A172 (cell line): ENCODE results near the gene MS4A15. TPM values are rescaled to one million over a fixed set of nuclear protein-coding genes. Genes with fewer than 3 reads are reported as not detected.
"Not testable (repeated sequence)": the region's sequence is repeated elsewhere in the genome, so short reads cannot be mapped to it uniquely, and the experiment has no call there.

Experiments used
- DNase-seq: peaks from one replicate; pipeline ENCODE4 v3.0.0-alpha.2; 2015; ENCODE audit warnings: low spot score
- total RNA-seq: library from RNA; depleted of rRNA; stranded (reverse); fragments of >200 nt; shearing (Covaris generic); gene quantifications from 2 replicates; pipeline ENCODE4 v1.2.3, GENCODE V29; 2014; rRNA removed

The MS4A15 gene
- total RNA-seq, 1 experiment from 2014 or later = not detected

GRCh38 chr11:60809249-60809648, 52.6 kb downstream of the MS4A15 start:
- DNase-seq = no peak

GRCh38 chr11:60809691-60810090, 53.0 kb downstream of the MS4A15 start:
- DNase-seq = no peak

GRCh38 chr11:60810151-60810550, 53.5 kb downstream of the MS4A15 start:
- DNase-seq = no peak

- DNase-seq = no peak
These were observed 53.9 kb downstream of the MS4A15 start for GRCh38 chr11:60810569-60810968.

- no peak for DNase-seq
These were observed 56.7 kb downstream of the MS4A15 start for GRCh38 chr11:60813324-60813723.

GRCh38 chr11:60814112-60814511, 57.4 kb downstream of the MS4A15 start:
- no peak for DNase-seq

- no peak for DNase-seq
These were observed 60.0 kb downstream of the MS4A15 start for GRCh38 chr11:60816590-60817157.

- DNase-seq = no peak
These were observed 61.4 kb downstream of the MS4A15 start for GRCh38 chr11:60818057-60818456.

- no peak for DNase-seq
These were observed 65.3 kb downstream of the MS4A15 start for GRCh38 chr11:60821827-60822599.

GRCh38 chr11:60823745-60824306, 67.2 kb downstream of the MS4A15 start:
- not testable (repeated sequence) for DNase-seq

- DNase-seq = no peak
These were observed 68.5 kb downstream of the MS4A15 start for GRCh38 chr11:60825118-60825517.

- DNase-seq = no peak
These were observed 69.1 kb downstream of the MS4A15 start for GRCh38 chr11:60825790-60826189.

Other genes with a start within 250 kb of the MS4A15 start
- 2.3 TPM in 1 of 2 replicates, not detected in the other for gene MS4A13, start 241.5 kb upstream of the MS4A15 start, total RNA-seq
- not detected in 2 replicates for gene MS4A8, start 57.3 kb upstream of the MS4A15 start, total RNA-seq
- gene MS4A18, start 32.1 kb upstream of the MS4A15 start, total RNA-seq = not detected in 2 replicates
- not detected in 2 replicates for gene MS4A10, start 28.5 kb downstream of the MS4A15 start, total RNA-seq
- gene CCDC86, start 85.2 kb downstream of the MS4A15 start, total RNA-seq = 14.2 and 15.7 TPM in 2 replicates
- gene PTGDR2, start 99.1 kb downstream of the MS4A15 start, total RNA-seq = 0.10 TPM in 1 of 2 replicates, not detected in the other
- gene ZP1, start 110.7 kb downstream of the MS4A15 start, total RNA-seq = 0.05 and 1.1 TPM in 2 replicates
- gene PRPF19, start 149.7 kb downstream of the MS4A15 start, total RNA-seq = 56.3 and 63.7 TPM in 2 replicates
- 46.9 and 92.9 TPM in 2 replicates for gene TMEM109, start 157.3 kb downstream of the MS4A15 start, total RNA-seq
- 132 and 170 TPM in 2 replicates for gene TMEM132A, start 167.6 kb downstream of the MS4A15 start, total RNA-seq
- 6.5 and 9.9 TPM in 2 replicates for gene SLC15A3, start 195.3 kb downstream of the MS4A15 start, total RNA-seq
- gene CD6, start 214.8 kb downstream of the MS4A15 start, total RNA-seq = not detected in 2 replicates